Measurements from ENCODE around the gene BTBD17.
"Not testable (repeated sequence)": the region's sequence is repeated elsewhere in the genome, so short reads cannot be mapped to it uniquely, and the experiment has no call there.

The BTBD17 gene

GRCh38 chr17:74361230-74362068 lies at the start of gene BTBD17:
BTBD17 (minus strand) TSS chr17:74361868; CDS start chr17:74361819, 49 bp downstream.
- peak; percentile 99 for DNase-seq

GRCh38 chr17:74410001-74410443 lies 48.4 kb upstream of the BTBD17 start:
- no peak for DNase-seq

- peak; percentile 48 for DNase-seq
Observed at GRCh38 chr17:74408815-74409214, 47.1 kb upstream of the BTBD17 start.

GRCh38 chr17:74408262-74408661 lies 46.6 kb upstream of the BTBD17 start:
- no peak for DNase-seq

GRCh38 chr17:74407384-74407783 lies 45.7 kb upstream of the BTBD17 start:
- no peak for DNase-seq

GRCh38 chr17:74405311-74405710 lies 43.6 kb upstream of the BTBD17 start:
- DNase-seq, result not testable (repeated sequence)

- no peak for DNase-seq
Observed at GRCh38 chr17:74404789-74405188, 43.1 kb upstream of the BTBD17 start.

GRCh38 chr17:74404218-74404617 lies 42.5 kb upstream of the BTBD17 start:
- no peak for DNase-seq

- DNase-seq, result no peak
Observed at GRCh38 chr17:74403512-74404137, 42.0 kb upstream of the BTBD17 start.

- no peak for DNase-seq
Observed at GRCh38 chr17:74402048-74402447, 40.4 kb upstream of the BTBD17 start.

- no peak for DNase-seq
Observed at GRCh38 chr17:74396567-74396966, 34.9 kb upstream of the BTBD17 start.

GRCh38 chr17:74394977-74395376 lies 33.3 kb upstream of the BTBD17 start:
- no peak for DNase-seq

- DNase-seq, result no peak
Observed at GRCh38 chr17:74394275-74394950, 32.7 kb upstream of the BTBD17 start.

- peak; percentile 35 for DNase-seq
Observed at GRCh38 chr17:74393346-74393942, 31.8 kb upstream of the BTBD17 start.

- no peak for DNase-seq
Observed at GRCh38 chr17:74392848-74393247, 31.2 kb upstream of the BTBD17 start.

GRCh38 chr17:74391771-74392170 lies 30.1 kb upstream of the BTBD17 start:
- no peak for DNase-seq

- no peak for DNase-seq
Observed at GRCh38 chr17:74390680-74391653, 29.3 kb upstream of the BTBD17 start.

- no peak for DNase-seq
Observed at GRCh38 chr17:74389937-74390679, 28.4 kb upstream of the BTBD17 start.

GRCh38 chr17:74389084-74389753 lies 27.6 kb upstream of the BTBD17 start:
- DNase-seq, result no peak

GRCh38 chr17:74387365-74388218 lies 25.9 kb upstream of the BTBD17 start:
- DNase-seq, result no peak

Measured in NCI-H1436 (cell line).